Measurements from ENCODE around the gene MBD1. TPM values are rescaled to one million over a fixed set of nuclear protein-coding genes. Genes with fewer than 3 reads are reported as not detected.
"Not testable (repeated sequence)": the region's sequence is repeated elsewhere in the genome, so short reads cannot be mapped to it uniquely, and the experiment has no call there.

MBD1 gene
- total RNA-seq, 2 donors from 2014 or later: 77.1 to 79.6 TPM

DNA sequence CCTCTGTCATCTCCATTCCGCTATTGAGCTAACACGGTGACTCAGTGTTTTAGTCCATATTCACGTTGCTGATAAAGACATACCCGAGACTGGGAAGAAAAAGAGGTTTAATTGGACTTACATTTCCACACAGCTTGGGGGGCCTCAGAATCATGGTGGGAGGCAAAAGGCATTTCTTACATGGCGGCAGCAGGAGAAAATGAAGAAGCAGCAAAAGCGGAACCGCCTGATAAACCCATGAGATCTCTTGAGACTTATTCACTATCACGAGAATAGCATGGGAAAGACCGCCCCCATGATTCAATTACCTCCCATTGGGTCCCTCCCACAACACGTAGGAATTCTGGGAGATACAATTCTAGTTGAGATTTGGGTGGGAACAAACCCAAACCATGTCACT lies 28.8 kb upstream of the MBD1 start:
- peaks cover 4% of the 10 kb centered on the region for H3K9me3 ChIP-seq (ENCODE audit: control insufficient read depth, low read length)
- 93 to 96% methylated on average over 9 to 10 of the region's 10 CpGs for WGBS, 2 experiments (ENCODE audit: insufficient coverage in 1 of 2, insufficient read length in 1 of 2)
- H3K36me3 ChIP-seq (ENCODE audit: control insufficient read depth, insufficient read depth, low read length): no peaks in the 10 kb centered on the region
- H3K4me3 ChIP-seq (ENCODE audit: low read length): no peak overlapping the region
- no peak overlapping the region for H3K9ac ChIP-seq (ENCODE audit: extremely low read depth, low read length, poor library complexity, severe bottlenecking)
- H3K4me1 Mint-ChIP-seq: peaks cover 9% of the 10 kb centered on the region
- no peaks in the 10 kb centered on the region for H3K4me1 ChIP-seq (ENCODE audit: control insufficient read depth, insufficient read depth, low read length)
- peaks cover 73% of the 10 kb centered on the region for H3K27me3 Mint-ChIP-seq (ENCODE audit: insufficient read depth)
- TF ChIP-seq, protein P1, sequence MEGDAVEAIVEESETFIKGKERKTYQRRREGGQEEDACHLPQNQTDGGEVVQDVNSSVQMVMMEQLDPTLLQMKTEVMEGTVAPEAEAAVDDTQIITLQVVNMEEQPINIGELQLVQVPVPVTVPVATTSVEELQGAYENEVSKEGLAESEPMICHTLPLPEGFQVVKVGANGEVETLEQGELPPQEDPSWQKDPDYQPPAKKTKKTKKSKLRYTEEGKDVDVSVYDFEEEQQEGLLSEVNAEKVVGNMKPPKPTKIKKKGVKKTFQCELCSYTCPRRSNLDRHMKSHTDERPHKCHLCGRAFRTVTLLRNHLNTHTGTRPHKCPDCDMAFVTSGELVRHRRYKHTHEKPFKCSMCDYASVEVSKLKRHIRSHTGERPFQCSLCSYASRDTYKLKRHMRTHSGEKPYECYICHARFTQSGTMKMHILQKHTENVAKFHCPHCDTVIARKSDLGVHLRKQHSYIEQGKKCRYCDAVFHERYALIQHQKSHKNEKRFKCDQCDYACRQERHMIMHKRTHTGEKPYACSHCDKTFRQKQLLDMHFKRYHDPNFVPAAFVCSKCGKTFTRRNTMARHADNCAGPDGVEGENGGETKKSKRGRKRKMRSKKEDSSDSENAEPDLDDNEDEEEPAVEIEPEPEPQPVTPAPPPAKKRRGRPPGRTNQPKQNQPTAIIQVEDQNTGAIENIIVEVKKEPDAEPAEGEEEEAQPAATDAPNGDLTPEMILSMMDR (conservative IDR thresholded peaks at IDR 0.05): no peak
- no peak overlapping the region for H3K27ac ChIP-seq (ENCODE audit: low read depth, low read length)
- H3K27me3 ChIP-seq (ENCODE audit: control insufficient read depth, insufficient read depth, low read length, poor library complexity, severe bottlenecking): peaks cover 10% of the 10 kb centered on the region
- H3K4me3 Mint-ChIP-seq: no peak overlapping the region
- H3K36me3 Mint-ChIP-seq (ENCODE audit: low read depth): no peaks in the 10 kb centered on the region
- DNase-seq: no peak
- peaks cover 6% of the 10 kb centered on the region for H3K9me3 Mint-ChIP-seq
- H3K27ac Mint-ChIP-seq: no peak overlapping the region

DNA sequence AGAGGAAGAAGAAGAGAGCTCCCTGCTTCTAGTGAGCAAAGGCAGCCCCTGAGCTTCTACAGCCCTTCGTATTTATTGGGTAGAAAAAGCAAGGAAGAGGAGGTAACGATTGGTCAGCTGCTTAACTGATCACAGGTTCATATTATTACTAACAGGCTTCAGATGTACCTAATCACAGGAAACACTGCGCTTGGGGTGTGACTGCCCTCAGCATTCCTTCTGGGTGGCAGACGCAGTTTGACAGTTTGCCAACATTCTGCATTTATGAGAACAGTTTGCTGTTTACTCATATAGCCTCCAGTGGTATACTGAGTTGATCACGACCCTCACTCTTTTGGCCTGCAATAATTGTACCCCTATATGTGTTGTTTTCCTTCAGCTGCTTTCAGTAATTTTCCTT lies 27.5 kb upstream of the MBD1 start:
- not testable (repeated sequence) for H3K36me3 ChIP-seq (ENCODE audit: control insufficient read depth, insufficient read depth, low read length); H3K9ac ChIP-seq (ENCODE audit: extremely low read depth, low read length, poor library complexity, severe bottlenecking); H3K9me3 ChIP-seq (ENCODE audit: control insufficient read depth, low read length); H3K27ac ChIP-seq (ENCODE audit: low read depth, low read length); H3K27ac Mint-ChIP-seq; H3K4me1 Mint-ChIP-seq; H3K36me3 Mint-ChIP-seq (ENCODE audit: low read depth); DNase-seq; H3K4me3 ChIP-seq (ENCODE audit: low read length); H3K9me3 Mint-ChIP-seq; H3K4me1 ChIP-seq (ENCODE audit: control insufficient read depth, insufficient read depth, low read length); H3K27me3 ChIP-seq (ENCODE audit: control insufficient read depth, insufficient read depth, low read length, poor library complexity, severe bottlenecking); H3K4me3 Mint-ChIP-seq
- H3K27me3 Mint-ChIP-seq (ENCODE audit: insufficient read depth): peaks cover 75% of the 10 kb centered on the region
- 75 to 92% methylated on average over 3 to 5 of the region's 5 CpGs for WGBS, 2 experiments (ENCODE audit: insufficient coverage in 1 of 2, insufficient read length in 1 of 2)

DNA sequence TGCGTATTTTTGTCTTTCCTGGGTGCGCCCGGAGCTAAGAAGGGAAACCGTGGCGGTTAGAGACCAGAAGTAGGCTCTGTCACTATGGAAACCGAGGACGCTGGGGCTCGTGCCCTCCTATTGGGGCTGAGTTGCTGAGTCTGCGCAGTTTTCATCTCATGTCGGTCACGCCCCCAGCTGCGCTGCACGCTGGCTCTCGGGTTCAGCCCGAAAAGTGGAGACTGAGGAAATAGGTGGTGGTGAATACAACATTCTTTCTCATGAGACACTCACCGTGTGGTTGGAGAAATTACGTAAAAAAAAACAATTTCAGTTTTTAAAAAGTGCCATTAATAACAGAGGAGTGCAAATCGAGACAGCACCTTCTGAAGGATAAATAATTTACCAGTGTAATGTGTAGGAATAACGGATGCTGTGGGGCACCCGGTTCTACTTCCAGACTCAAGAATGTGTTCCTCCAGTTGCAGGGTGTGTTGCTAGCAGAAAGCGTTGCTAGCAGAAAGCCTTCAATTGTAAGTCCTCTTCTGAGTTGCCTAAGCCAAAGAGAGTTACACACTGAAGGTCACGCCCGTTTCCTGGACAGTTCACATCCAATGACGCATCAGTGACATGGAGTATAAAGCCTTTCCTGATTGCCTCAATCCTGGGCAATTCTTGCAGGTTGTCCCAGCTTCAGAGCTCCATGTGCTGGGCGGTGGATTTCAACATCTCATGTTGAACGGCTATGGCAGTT lies 26.6 kb upstream of the MBD1 start:
- peaks cover 77% of the 10 kb centered on the region for H3K27me3 Mint-ChIP-seq (ENCODE audit: insufficient read depth)
- H3K27ac ChIP-seq (ENCODE audit: low read depth, low read length): no peak overlapping the region
- peak overlapping the region; percentile 80 for H3K4me3 ChIP-seq (ENCODE audit: low read length)
- TF ChIP-seq, protein P1 (conservative IDR thresholded peaks at IDR 0.05): no peak
- H3K4me1 Mint-ChIP-seq: peaks cover 9% of the 10 kb centered on the region
- peak overlapping the region; percentile 67 for H3K4me3 Mint-ChIP-seq
- H3K36me3 Mint-ChIP-seq (ENCODE audit: low read depth): no peaks in the 10 kb centered on the region
- DNase-seq: peak; percentile 94
- H3K9me3 ChIP-seq (ENCODE audit: control insufficient read depth, low read length): peaks cover 6% of the 10 kb centered on the region
- no peaks in the 10 kb centered on the region for H3K4me1 ChIP-seq (ENCODE audit: control insufficient read depth, insufficient read depth, low read length)
- peaks cover 5% of the 10 kb centered on the region for H3K27me3 ChIP-seq (ENCODE audit: control insufficient read depth, insufficient read depth, low read length, poor library complexity, severe bottlenecking)
- no peaks in the 10 kb centered on the region for H3K36me3 ChIP-seq (ENCODE audit: control insufficient read depth, insufficient read depth, low read length)
- H3K27ac Mint-ChIP-seq: no peak overlapping the region
- 32 to 58% methylated on average over 19 to 26 of the region's 26 CpGs for WGBS, 2 experiments (ENCODE audit: insufficient coverage in 1 of 2, insufficient read length in 1 of 2)
- H3K9ac ChIP-seq (ENCODE audit: extremely low read depth, low read length, poor library complexity, severe bottlenecking): no peak overlapping the region
- H3K9me3 Mint-ChIP-seq: peaks cover 10% of the 10 kb centered on the region

DNA sequence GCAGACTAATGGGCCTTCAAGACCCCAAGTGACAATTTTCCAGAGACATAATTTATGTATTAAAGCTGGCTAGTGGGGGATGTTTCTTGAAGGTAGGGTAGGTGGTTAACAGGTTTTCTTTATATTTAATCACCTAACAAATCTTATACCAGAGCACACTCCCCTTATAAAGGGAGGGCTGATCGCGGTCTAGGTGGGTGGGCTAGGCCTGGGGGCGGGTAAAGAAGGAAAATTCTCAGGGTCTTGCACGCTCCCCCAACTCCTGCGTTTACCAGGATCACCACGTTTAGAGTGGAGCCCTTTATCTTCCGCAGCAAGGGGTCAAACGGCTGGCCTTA lies 26.0 kb upstream of the MBD1 start:
- H3K27ac Mint-ChIP-seq: no peak overlapping the region
- 26 to 28% methylated on average over 3 to 8 of the region's 8 CpGs for WGBS, 2 experiments (ENCODE audit: insufficient coverage in 1 of 2, insufficient read length in 1 of 2)
- TF ChIP-seq, protein P1 (conservative IDR thresholded peaks at IDR 0.05): no peak
- H3K4me1 Mint-ChIP-seq: peaks cover 9% of the 10 kb centered on the region
- H3K27me3 Mint-ChIP-seq (ENCODE audit: insufficient read depth): peaks cover 80% of the 10 kb centered on the region
- no peak for DNase-seq
- peak overlapping the region; percentile 80 for H3K4me3 ChIP-seq (ENCODE audit: low read length)
- H3K27me3 ChIP-seq (ENCODE audit: control insufficient read depth, insufficient read depth, low read length, poor library complexity, severe bottlenecking): peaks cover 5% of the 10 kb centered on the region
- H3K36me3 ChIP-seq (ENCODE audit: control insufficient read depth, insufficient read depth, low read length): no peaks in the 10 kb centered on the region
- no peak overlapping the region for H3K9ac ChIP-seq (ENCODE audit: extremely low read depth, low read length, poor library complexity, severe bottlenecking)
- H3K9me3 ChIP-seq (ENCODE audit: control insufficient read depth, low read length): peaks cover 6% of the 10 kb centered on the region
- no peaks in the 10 kb centered on the region for H3K4me1 ChIP-seq (ENCODE audit: control insufficient read depth, insufficient read depth, low read length)
- peaks cover 10% of the 10 kb centered on the region for H3K9me3 Mint-ChIP-seq
- no peaks in the 10 kb centered on the region for H3K36me3 Mint-ChIP-seq (ENCODE audit: low read depth)
- no peak overlapping the region for H3K27ac ChIP-seq (ENCODE audit: low read depth, low read length)
- peak overlapping the region; percentile 67 for H3K4me3 Mint-ChIP-seq

Measured in endodermal cell (in vitro differentiated cells).